H1 (cell line): ENCODE results near the gene ARID1B. TPM values are rescaled to one million over a fixed set of nuclear protein-coding genes. Genes with fewer than 3 reads are reported as not detected.

Experiments used
- CTCF ChIA-PET: fragments of 300-600 bp; sonication (Branson Sonifier 250); formaldehyde crosslinking; loops from one replicate; lab custom pipeline; 2021; ENCODE audit not compliant: partially characterized antibody; lab: Charles Lee
- POLR2A ChIA-PET: fragments of 300-600 bp; sonication (Branson Sonifier 250); formaldehyde crosslinking; loops from one replicate; lab custom pipeline; 2021; ENCODE audit warnings: inconsistent platforms; ENCODE audit not compliant: partially characterized antibody; lab: Charles Lee
- DNase-seq, 2 experiments: peaks; one replicate each; pipeline versions ENCODE4 v3.0.0 to v3.0.0-alpha.2; 2010 to 2022; ENCODE audit warnings: low spot score in 2 of 2, low read depth in 1 of 2, mixed read lengths in 1 of 2
- FAIRE-seq: peaks from 2 replicates; lab custom pipeline; 2011; peaks lifted over from hg19 to GRCh38; lab: Jason Lieb, UNC
- H2AFZ ChIP-seq: 2 replicates; pipeline ENCODE4 v1.8.1; 2012; ENCODE audit warnings: low read length, inconsistent platforms
- H2AK5ac ChIP-seq: 2 replicates; pipeline ENCODE4 v1.6.1; 2013; ENCODE audit warnings: low read depth, low read length
- H2BK120ac ChIP-seq: replicated peaks from 2 replicates; pipeline ENCODE3; 2013; ENCODE audit warnings: low read depth, low read length, inconsistent platforms
- H2BK12ac ChIP-seq: 2 replicates; pipeline ENCODE4 v1.6.1; 2013; ENCODE audit warnings: low read depth, low read length
- H2BK15ac ChIP-seq: 2 replicates; pipeline ENCODE4 v1.6.1; 2013; ENCODE audit warnings: low read length
- H2BK20ac ChIP-seq: 2 replicates; pipeline ENCODE4 v1.6.1; 2013; ENCODE audit warnings: low read length
- H2BK5ac ChIP-seq: 2 replicates; pipeline ENCODE4 v1.6.1; 2013; ENCODE audit warnings: low read depth, low read length
- H3K14ac ChIP-seq: 2 replicates; pipeline ENCODE4 v1.6.1; 2013; ENCODE audit warnings: inconsistent platforms; ENCODE audit not compliant: insufficient read length
- H3K18ac ChIP-seq: 2 replicates; pipeline ENCODE4 v1.6.1; 2013; ENCODE audit warnings: low read length; ENCODE audit errors: extremely low read depth
- H3K23ac ChIP-seq: 2 replicates; pipeline ENCODE4 v1.6.1; 2013; ENCODE audit warnings: inconsistent platforms; ENCODE audit not compliant: insufficient read length
- H3K23me2 ChIP-seq: 2 replicates; pipeline ENCODE4 v1.6.1; 2013; ENCODE audit warnings: low read depth, low read length
- H3K27ac ChIP-seq: 2 replicates; pipeline ENCODE4 v1.6.1; 2011; ENCODE audit warnings: low read depth, low read length, inconsistent platforms
- H3K27me3 ChIP-seq, 4 experiments: replicated peaks in 1 of 4; 1 replicate in 1 of 4; 2 replicates in 3 of 4; pipeline versions ENCODE4 v1.6.1 to v1.8.1; 2011 to 2013; ENCODE audit warnings: low read length in 3 of 4, mild to moderate bottlenecking in 3 of 4, inconsistent platforms in 2 of 4, mixed read lengths in 2 of 4, moderate library complexity in 1 of 4; ENCODE audit not compliant: control insufficient read depth in 3 of 4, insufficient read depth in 3 of 4; ENCODE audit errors: extremely low read depth in 1 of 4
- H3K36me3 ChIP-seq, 4 experiments: 2 replicates each; pipeline versions ENCODE4 v1.6.1 to v1.8.1; 2011 to 2013; ENCODE audit warnings: mild to moderate bottlenecking in 4 of 4, low read length in 3 of 4, moderate library complexity in 2 of 4, control low read depth in 1 of 4, inconsistent platforms in 1 of 4; ENCODE audit not compliant: insufficient read depth in 4 of 4, control insufficient read depth in 2 of 4
- H3K4ac ChIP-seq: replicated peaks from 2 replicates; pipeline ENCODE3; 2013; ENCODE audit warnings: low read length, low read depth, mixed read lengths, inconsistent platforms; ENCODE audit not compliant: insufficient read length
- H3K4me1 ChIP-seq, 4 experiments: replicated peaks in 1 of 4; 1 replicate in 1 of 4; 2 replicates in 3 of 4; pipeline versions ENCODE4 v1.6.1 to v1.8.1; 2011 to 2013; ENCODE audit warnings: low read length in 3 of 4, inconsistent platforms in 2 of 4, mixed read lengths in 1 of 4; ENCODE audit not compliant: insufficient read depth in 4 of 4, control insufficient read depth in 3 of 4
- H3K4me2 ChIP-seq, 2 experiments: 2 replicates each; pipeline versions ENCODE4 v1.6.1 to v1.8.1; 2011 to 2013; ENCODE audit warnings: low read depth in 2 of 2, low read length in 2 of 2, control low read depth in 1 of 2, inconsistent platforms in 1 of 2, mild to moderate bottlenecking in 1 of 2; ENCODE audit not compliant: insufficient read depth in 1 of 2
- H3K4me3 ChIP-seq, 4 experiments: fragments of 200-600, 300-600 bp in 1 of 4; sonication (generic), shearing (Covaris generic), sonication (Bioruptor Twin) in 1 of 4; 2 replicates each; pipeline versions ENCODE4 v1.5.1 to v1.8.1; 2011 to 2016; ENCODE audit warnings: low read length in 4 of 4, low read depth in 3 of 4, control low read depth in 2 of 4, inconsistent platforms in 2 of 4, mild to moderate bottlenecking in 2 of 4, mixed read lengths in 1 of 4, moderate library complexity in 1 of 4; ENCODE audit not compliant: insufficient read depth in 2 of 4; ENCODE audit errors: extremely low read depth in 1 of 4
- H3K56ac ChIP-seq: replicated peaks from 2 replicates; pipeline ENCODE3; 2013; ENCODE audit warnings: low read depth, mild to moderate bottlenecking, mixed read lengths, low read length, inconsistent platforms; ENCODE audit not compliant: insufficient read length
- H3K79me1 ChIP-seq: 2 replicates; pipeline ENCODE4 v1.6.1; 2013; ENCODE audit warnings: low read depth, low read length, control low read depth
- H3K79me2 ChIP-seq, 2 experiments: 2 replicates each; pipeline versions ENCODE4 v1.6.1 to v1.8.1; 2012 to 2013; ENCODE audit warnings: low read length in 2 of 2, mild to moderate bottlenecking in 2 of 2, inconsistent platforms in 1 of 2; ENCODE audit not compliant: insufficient read depth in 2 of 2, control insufficient read depth in 1 of 2
- H3K9ac ChIP-seq, 4 experiments: replicated peaks in 1 of 4; 1 replicate in 1 of 4; 2 replicates in 3 of 4; pipeline versions ENCODE4 v1.6.1 to v1.8.1; 2011 to 2013; ENCODE audit warnings: low read depth in 3 of 4, low read length in 3 of 4, control low read depth in 2 of 4, mild to moderate bottlenecking in 2 of 4, moderate library complexity in 2 of 4, inconsistent platforms in 1 of 4; ENCODE audit errors: extremely low read depth in 1 of 4
- H3K9me3 ChIP-seq, 2 experiments: 2 replicates each; pipeline versions ENCODE4 v1.6.1 to v1.8.1; 2012 to 2013; ENCODE audit warnings: mild to moderate bottlenecking in 2 of 2, moderate library complexity in 2 of 2, control low read depth in 1 of 2, inconsistent platforms in 1 of 2, low read depth in 1 of 2, low read length in 1 of 2, mixed read lengths in 1 of 2; ENCODE audit not compliant: insufficient read depth in 2 of 2
- H4K20me1 ChIP-seq, 2 experiments: replicated peaks in 1 of 2; 2 replicates each; pipeline versions ENCODE3 to v1.8.1; 2011 to 2013; ENCODE audit warnings: inconsistent platforms in 2 of 2, low read length in 2 of 2, mild to moderate bottlenecking in 1 of 2; ENCODE audit not compliant: insufficient read depth in 2 of 2, control insufficient read depth in 1 of 2
- H4K5ac ChIP-seq: 2 replicates; pipeline ENCODE4 v1.6.1; 2013; ENCODE audit warnings: low read length, low read depth, mixed read lengths, inconsistent platforms; ENCODE audit not compliant: insufficient read length
- H4K8ac ChIP-seq: 2 replicates; pipeline ENCODE4 v1.8.0; 2013; ENCODE audit warnings: mild to moderate bottlenecking, moderate library complexity, low read length, inconsistent platforms; ENCODE audit not compliant: insufficient read depth; ENCODE audit errors: extremely low read depth
- H4K91ac ChIP-seq: replicated peaks from 2 replicates; pipeline ENCODE3; 2013; ENCODE audit warnings: low read length, mixed read lengths, inconsistent platforms; ENCODE audit not compliant: insufficient read length
- JUND ChIP-seq: IDR thresholded peaks from 2 replicates; pipeline ENCODE4 v1.6.1; 2011; ENCODE audit warnings: mild to moderate bottlenecking, improper control_type of control experiment, low read length
- WGBS, 2 experiments: shearing (Covaris generic) in 1 of 2; methylation state at CpG; one replicate each; pipeline versions ENCODE4 v1.1.6 to v1.1.7; 2013 to 2015; ENCODE audit warnings: low lambda C conversion rate in 2 of 2, mixed read lengths in 2 of 2, inconsistent platforms in 1 of 2, low coverage in 1 of 2, missing lambda C conversion rate in 1 of 2; ENCODE audit not compliant: insufficient replicate concordance in 2 of 2, insufficient coverage in 1 of 2, insufficient read length in 1 of 2; ENCODE audit errors: extremely low coverage in 1 of 2, missing lambda C conversion rate in 1 of 2; 5-methylcytosine and 5-hydroxymethylcytosine counted together
- polyA plus RNA-seq, 7 experiments: library from polyadenylated mRNA; depleted of rRNA in 3 of 7; stranded (reverse) in 5 of 7; unstranded in 2 of 7; fragments of >200 nt in 5 of 7; fragments of 200-250 nt in 2 of 7; gene quantifications; 1 replicate in 5 of 7; 2 replicates in 1 of 7; 4 replicates in 1 of 7; pipeline versions ENCODE4 v1.2.1 to v1.2.3, GENCODE V29; 2011 to 2013; ENCODE audit warnings: missing spikeins in 2 of 7, mixed read lengths in 2 of 7
- total RNA-seq: library from RNA; stranded (reverse); fragmentation: NEBNext Ultra II Directional; extraction: Animal tissue kit (Norgen Biotek cat#: 25700); gene quantifications from 2 replicates; pipeline ENCODE4 v1.2.1, GENCODE V29; 2021

Gene ARID1B
- total and polyA plus RNA-seq, 2 of the 8 experiments (the other 6 are each of a cell fraction or from before 2014, with no cell fraction given): 24.3 to 70.3 TPM

- H4K20me1 ChIP-seq: peaks cover 0 to 5% of the 10 kb centered on the region in 2 experiments
These were observed 218.3 kb downstream of the ARID1B start for GRCh38 chr6:156995502-156995901.

More at GRCh38 chr6:156995502-156995901, 218.3 kb downstream of the ARID1B start:
- Histone ChIP-seq H3K56ac (no peak overlapping the region), H3K4me2 (no peak overlapping the region), H2AK5ac (no peak overlapping the region), H2BK12ac (no peak overlapping the region), H3K36me3 (no peaks in the 10 kb centered on the region), H4K5ac (no peak overlapping the region), H3K79me2 (peaks cover 0 to 93% of the 10 kb centered on the region in 2 experiments; a peak in 3 of 4 replicates), H2AFZ (no peak overlapping the region), H3K9me3 (no peaks in the 10 kb centered on the region), H3K27ac (no peak overlapping the region), H4K8ac (no peak overlapping the region), H3K27me3 (no peaks in the 10 kb centered on the region), H3K9ac (no peak overlapping the region), H2BK20ac (no peak overlapping the region), H2BK120ac (no peak overlapping the region), H2BK5ac (no peak overlapping the region), H3K4me3 (no peak overlapping the region), H3K14ac (no peak overlapping the region), H3K18ac (no peak overlapping the region), H3K23me2 (no peaks in the 10 kb centered on the region), H3K79me1 (peaks cover 4% of the 10 kb centered on the region; the same call in 1 of the 2 replicates), H3K4ac (no peak overlapping the region), H3K23ac (no peak overlapping the region), H2BK15ac (no peak overlapping the region), H3K4me1 (peaks cover 0 to 12% (median 5%) of the 10 kb centered on the region in 4 experiments; a peak in 4 of 7 replicates), H4K91ac (no peak overlapping the region)
- ChIA-PET CTCF (interaction anchor here (0.7 to 1.5 kb wide), 8 partner anchors 9 to 189 kb away, joined by 3 to 5 read pairs (median 3); no protein-coding TSS in a partner anchor), POLR2A (interaction anchor here (1.0 to 1.6 kb wide), 3 partner anchors 9 to 27 kb away, joined by 3 to 5 read pairs (median 4); no protein-coding TSS in a partner anchor)
- DNase-seq: no peak
- WGBS, 2 experiments: 87% methylated on average over 5 of the region's 5 CpGs; no CpG with 5 or more reads in 1 of the 2 experiments
- FAIRE-seq: no peak
- TF ChIP-seq JUND: no peak
